HG02571 (cell line): Measurements from ENCODE around the gene LRRC8E.

ENCODE experiments used
- ATAC-seq: cut with Tn5 transposase; IDR thresholded peaks from one replicate; pipeline ENCODE4 v1.9.1; 2021; ENCODE audit warnings: mild to moderate bottlenecking, moderate library complexity; ENCODE audit not compliant: unreplicated experiment

The LRRC8E gene

DNA sequence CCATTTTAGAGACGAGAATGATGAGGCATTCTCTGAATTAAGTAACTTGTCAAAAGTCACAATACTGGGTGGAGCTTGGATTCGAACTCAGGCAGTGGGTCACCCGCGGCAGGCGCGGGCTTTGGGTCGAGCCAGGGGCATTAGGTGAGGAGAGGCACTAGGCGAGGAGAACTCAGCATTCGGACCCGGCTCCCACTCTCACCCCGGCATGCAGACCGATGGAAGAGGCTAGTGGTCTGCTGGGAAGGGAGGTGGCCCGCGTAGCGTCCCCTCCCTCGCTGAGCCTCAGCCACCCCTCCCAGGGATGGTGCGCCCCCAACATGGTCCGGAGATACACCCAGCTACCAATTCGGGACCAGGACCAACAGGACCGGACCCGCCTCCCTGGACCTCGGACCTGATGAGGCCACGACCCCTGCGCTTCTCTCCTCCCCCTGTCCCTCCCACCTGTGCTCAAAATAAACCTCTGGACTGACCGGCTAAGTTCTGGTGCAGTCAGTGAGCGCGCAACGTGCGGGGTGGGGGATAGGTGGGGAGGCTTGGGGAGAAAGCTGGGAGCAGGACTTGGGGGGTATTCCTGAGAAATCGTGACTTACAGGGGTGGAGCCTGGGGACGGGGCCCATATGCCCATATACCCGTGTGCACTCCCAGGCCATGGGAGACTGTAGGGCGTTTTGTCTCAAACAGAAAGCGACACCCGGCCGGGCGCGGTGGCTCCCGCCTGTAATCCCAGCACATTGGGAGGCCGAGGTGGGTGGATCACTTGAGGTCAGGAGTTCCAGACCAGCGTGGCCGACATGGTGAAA, 30.5 kb downstream of the LRRC8E start:
- no peak for ATAC-seq

DNA sequence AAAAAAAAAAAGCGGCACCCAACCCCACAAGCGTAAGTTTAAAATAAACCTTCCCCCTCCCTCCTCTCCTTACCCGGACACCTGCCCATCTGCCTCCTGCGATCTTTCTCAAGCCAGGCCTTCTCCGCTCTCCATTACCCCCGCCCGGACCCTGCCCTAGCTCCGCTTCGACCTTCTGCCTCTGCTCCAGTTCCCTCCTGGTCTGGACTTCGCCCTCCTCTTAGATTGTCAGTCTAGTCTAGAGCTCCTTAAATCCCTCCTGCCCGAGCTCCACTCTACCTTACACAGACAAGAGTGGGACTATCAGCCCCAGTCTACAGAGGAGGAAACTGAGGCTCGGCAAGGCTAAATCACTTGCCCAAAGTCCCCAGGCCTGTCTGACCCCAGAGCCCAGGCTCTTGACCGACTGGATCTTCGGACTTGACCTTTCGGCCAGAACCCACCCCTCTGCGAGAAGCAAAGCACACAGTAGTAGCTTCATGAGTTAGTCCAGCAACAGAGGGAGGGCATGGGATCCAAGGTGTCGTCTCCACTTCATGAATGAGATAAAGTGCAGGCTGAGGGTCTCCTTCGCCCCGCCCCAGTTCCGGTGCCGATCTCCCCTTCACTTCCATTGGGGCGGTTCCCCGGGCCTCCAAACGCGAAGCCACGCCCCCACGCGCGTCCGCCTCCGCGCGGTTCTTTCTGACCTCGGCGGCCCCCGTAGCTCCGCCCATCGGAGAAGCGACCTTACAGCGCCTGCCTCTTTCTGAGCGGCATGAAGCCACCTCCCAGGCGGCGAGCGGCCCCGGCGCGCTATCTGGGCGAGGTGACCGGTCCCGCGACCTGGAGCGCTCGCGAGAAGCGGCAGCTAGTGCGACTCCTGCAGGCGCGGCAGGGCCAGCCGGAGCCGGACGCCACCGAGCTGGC, 31.6 kb downstream of the LRRC8E start, which contains the start of gene SNAPC2:
Gene SNAPC2, plus strand, starts transcription at position 729 of the 909 bp plus-strand sequence. Its CDS starts 29 bp downstream, at position 758.
- ATAC-seq, result peak; percentile 40

DNA sequence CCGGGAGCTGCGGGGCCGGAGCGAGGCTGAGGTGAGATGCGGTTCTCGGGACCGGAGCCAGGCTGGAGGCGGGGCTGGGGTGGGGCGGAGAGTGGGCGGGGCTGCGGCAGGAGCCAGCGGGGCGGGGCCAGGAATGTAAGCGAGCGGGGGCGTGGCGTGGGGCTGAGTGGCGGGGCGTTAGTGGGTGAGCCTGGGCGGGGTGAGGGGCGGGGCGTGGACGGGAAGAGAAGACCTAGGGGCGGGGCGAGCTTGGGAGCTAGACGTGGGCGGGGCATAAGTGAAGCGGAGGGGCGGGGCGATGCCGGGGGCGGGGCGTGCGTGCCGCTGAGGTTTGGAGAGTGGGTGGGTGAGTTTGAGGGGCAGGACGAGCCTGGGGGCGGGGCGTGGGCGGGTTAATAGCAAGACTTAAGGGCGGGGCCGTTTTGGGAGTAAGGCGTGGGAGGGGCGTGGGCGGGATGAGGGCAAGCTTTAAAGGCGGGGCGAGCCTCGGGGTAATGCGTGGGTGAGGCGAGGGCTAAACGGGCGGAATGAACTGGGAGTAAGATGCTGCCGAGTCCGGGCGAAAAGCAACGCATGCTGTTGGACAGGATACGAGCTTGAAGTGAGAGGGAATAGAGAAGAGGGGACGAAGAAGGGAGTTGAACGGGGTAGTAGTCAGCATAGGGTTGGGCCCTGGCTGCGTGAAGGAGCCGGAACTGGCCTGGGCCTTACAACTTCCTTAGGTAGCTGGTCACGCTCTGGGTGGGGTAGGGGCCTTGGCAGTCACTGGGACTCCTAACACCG, 32.4 kb downstream of the LRRC8E start:
- peak; percentile 37 for ATAC-seq

DNA sequence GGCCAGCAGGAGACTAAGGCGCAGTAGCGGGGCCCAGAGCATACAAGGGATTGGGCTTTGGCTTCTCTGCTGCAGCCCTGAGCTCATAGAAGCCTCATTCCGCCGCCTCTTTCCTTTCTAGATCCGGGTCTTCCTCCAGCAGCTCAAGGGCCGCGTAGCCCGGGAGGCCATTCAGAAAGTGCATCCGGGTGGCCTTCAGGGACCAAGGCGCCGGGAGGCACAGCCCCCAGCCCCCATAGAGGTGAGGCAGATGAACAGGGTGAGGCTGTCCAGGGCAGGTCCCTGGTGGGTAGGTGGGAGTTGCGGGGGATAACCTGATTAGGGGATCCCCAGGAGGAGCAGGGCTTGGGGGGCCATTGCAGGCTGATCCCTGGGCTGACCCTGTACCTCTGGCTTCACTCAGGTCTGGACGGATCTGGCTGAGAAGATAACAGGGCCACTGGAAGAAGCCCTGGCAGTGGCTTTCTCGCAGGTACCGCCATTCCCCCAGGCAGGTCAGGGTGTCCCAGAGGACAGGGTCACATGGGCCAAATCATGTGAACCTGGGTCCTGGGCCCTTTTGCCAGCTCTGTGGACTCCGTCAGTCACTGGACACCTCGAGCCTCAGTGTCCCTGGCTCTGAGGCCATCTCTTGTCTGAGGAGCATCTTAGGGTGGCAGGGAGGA, 33.1 kb downstream of the LRRC8E start:
- no peak for ATAC-seq

DNA sequence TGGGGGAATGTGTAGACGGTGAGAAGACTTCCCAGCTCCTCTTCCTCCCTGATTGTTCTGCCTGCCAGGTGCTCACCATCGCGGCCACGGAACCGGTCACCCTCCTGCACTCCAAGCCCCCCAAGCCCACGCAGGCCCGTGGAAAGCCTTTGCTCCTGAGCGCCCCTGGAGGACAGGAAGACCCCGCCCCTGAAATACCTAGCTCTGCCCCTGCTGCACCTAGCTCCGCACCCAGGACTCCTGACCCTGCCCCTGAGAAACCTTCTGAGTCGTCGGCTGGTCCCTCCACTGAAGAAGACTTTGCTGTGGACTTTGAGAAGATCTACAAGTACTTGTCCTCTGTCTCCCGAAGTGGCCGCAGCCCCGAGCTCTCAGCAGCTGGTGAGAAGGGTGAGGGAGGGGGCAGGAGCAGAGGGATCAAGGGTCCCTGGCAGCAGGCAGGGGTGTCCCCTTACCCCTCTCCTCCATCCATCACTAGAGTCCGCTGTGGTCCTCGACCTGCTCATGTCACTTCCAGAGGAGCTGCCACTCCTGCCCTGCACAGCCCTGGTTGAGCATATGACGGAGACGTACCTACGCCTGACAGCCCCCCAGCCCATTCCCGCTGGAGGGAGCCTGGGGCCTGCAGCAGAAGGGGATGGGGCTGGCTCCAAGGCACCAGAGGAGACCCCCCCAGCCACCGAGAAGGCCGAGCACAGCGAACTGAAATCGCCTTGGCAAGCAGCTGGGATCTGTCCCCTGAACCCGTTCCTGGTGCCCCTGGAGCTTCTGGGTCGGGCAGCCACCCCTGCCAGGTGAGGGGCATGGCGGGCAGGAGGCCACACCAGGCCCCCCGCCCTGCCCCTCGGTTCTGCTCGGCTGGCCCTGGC, 33.9 kb downstream of the LRRC8E start:
- no peak for ATAC-seq

DNA sequence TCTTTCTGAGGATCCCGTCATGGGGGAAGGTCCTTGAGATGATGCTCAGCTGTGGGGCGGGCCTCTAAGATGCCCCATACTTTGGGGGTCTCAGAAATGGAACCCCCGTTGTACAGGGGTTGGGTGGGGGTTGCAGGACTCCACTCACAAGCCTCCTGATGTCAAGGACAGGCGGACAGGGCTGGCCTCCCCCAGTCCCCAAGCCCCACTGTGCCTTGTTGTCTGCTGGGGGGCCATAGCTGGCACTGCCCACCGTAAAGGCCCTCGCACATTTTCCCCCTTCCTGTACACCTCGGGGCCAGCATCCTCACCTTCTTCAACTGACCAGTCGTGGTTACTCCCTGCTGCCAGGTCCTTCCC, 34.5 kb downstream of the LRRC8E start:
- no peak for ATAC-seq

DNA sequence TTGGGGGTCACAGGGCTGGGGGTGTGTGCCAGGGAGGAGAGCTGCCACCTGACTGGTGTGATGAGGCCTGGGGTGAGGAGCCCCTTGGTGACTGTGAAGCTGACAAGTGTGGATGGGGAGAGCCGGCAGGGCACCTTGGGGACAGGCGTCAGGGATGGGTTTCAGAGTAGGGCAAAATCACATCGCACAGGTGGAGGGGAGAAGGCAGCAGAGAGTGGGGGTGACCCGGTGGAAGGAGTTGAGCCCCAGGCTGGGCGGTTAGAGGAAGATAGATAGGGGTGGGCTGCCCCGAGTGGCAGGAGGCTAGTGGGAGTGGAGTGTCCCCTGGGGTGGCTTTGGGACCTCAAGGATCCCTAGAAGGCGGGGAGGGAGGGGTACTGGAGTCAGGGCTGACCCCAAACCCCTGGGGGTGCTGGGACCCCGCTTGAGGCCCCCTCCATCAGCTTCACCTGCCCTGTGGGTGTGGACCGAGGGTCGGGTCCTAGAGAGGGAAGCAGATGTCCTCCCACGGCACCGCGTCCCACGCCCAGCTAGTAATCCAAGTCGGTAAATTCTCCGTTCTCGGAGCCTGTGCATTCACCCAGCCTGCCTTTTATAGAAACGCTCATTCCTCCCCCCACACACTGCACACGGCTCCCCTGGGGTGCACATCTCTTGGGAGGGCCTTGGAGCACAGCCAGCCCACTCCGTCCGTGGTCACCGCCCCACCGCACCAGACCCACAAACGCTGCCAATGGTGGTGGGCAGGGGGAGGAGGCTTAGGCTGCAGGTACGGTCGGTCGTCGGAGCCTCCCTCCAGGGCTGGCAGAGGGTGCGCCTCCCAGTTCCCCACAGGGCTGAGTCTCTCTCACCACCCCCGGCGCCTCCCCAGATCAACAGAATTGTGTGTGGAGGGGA, 35.2 kb downstream of the LRRC8E start:
- no peak for ATAC-seq

DNA sequence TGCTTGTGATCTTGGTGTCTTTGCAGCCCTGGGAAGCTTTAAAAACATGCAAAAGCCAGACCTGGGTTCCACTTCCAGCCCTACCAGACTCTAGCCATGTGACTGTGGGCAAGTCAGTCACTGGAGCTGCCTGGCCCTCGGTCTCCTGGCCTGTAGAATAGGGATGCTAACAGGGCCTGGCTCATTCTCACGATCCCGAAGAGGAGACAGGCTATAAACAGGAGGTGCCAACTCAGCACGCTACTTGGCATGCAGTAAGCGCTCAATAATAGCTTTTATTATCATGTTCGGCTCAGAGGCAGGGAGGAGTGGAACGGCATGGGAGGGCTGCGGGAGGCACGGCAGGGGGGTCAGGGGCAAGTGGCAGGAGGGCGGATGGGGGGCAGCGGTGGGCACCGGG, 35.9 kb downstream of the LRRC8E start:
- ATAC-seq, result no peak

DNA sequence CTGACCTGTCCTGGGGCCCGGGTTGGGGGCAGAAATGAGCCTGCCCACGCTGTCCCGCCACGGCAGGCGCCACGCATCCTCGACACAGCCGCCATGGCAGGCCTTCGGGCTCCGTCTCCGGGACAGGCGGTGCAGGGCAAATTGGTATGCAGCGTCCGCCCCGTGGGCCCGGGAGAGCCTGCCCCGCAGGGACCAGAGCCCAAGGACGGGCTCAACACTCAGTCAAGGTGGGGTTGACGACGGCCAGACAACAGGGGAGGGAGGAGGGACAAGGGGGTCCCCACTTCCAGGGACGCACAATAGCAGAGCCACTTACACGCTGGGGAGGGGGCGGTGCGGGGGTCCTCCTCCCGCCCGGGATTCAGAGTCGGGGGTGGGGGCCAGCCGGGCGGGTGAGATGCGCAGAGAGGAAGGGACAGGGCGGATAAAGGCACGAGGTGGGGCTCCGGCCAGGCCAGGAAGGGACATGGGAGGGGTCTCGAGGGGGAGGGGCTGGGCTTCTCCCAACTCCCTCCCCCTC, 36.4 kb downstream of the LRRC8E start:
- ATAC-seq, result no peak

DNA sequence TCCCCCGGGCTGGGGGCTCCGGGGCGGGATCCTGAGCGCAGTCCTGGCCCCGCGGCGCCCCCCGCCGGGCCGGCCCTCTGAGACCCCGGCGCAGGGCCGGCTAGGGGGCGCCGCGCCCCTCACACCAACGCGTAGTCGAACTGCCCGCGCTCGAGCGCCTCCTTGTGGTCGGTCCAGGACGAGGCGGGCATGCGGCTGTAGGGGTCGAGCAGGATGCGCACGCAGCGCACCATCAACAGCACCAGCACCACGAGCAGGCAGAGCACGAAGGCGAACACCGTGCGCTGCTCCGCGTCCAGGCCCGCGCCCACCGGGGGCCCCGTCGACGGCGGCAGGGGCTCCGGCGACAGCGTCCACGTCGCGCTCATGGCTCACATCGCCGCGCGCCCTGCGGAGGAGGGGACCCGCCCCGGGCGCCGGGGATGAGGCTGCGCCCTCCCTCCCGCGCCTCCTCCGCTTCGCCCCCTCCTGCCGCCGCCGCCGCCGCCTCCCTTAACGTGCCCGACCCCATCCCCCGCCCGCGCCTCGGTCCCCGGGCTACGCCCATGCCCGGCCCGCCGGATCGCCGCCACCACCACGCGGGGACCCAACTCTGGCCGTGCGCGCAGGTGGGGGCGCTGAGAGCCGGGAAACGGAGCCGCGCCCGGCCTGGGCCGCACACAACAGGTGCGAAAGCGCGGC, 37.0 kb downstream of the LRRC8E start:
- no peak for ATAC-seq

DNA sequence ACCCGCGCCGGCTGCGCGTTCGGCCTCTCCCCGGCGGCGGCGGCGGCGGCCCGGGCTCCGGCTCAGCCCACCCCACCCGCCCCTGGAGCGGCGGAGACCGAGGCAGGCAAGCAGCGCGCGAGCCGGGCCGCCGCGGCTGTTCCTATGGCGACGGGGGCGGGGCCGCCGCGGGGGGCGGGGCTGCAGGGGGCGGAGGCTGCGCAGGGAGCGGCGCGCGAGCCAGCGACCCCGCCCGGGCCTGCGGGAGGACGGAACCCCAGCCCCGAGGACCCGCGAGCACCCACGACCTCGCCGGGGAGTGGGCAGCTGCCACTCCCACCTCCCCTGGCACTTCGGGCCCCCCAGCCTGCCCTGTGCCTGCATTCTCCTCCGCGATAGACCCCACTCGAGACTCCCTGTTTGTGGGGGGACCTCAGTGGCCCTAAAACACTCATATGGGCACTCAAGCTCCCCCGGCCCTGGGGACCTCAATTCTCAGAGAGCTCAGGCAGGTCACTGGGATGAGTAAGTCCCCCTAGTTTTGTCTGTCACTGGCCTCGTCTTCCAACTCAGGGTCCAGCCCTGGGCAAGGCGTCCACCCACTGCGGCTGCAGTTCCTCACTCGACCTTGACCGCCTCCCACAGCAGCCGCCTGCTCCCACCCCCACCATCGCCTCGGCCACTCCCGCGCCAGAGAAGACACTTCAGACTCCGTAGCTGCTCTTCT, 37.9 kb downstream of the LRRC8E start, which contains the start of gene CTXN1:
Gene CTXN1, minus strand, starts transcription at position 115 of the 706 bp plus-strand sequence. CDS start 597 bp downstream, outside the sequence.
- no peak for ATAC-seq

DNA sequence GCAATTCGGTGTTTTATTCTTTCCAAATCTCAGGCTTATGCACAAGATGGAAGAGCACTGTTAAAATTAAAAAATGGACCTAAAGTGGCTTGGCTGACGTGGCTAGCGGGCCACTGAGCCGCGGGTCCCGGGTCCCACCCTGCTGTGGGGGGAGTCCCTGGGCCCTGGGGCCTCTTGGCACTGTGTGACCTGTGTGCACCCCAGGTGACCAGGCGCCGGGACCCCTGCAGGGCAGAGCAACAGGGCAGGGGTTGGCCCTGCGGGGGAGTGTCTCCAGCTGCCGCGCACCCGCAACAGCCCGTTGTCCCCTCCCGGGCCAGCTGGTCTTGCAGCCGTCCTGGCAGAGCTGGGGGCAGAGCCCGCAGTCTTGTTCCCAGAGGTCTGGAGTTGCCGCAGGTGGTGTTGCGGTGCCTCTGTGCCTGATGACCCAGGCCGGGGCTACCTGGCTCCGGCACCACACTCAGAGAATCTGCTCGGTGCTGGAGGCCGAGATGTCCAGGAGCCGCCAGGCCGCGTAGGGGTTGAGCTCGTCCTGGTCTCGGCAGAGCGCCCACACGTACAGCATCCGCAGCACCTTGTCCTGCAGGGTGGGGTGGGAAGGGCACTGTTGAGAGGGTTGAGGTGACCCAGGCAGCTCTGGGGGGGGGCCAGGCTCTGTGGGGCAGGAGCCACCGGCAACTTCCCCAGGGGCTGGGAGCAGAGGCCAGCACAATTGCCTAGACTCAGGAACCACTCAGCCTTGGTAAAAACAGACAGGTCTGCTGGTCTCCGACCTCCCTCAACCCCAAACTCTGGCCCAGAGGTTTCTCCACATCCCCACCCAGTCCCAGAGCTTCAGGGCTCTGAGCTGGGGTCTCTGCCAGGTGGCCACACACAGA, 38.7 kb downstream of the LRRC8E start:
- no peak for ATAC-seq

DNA sequence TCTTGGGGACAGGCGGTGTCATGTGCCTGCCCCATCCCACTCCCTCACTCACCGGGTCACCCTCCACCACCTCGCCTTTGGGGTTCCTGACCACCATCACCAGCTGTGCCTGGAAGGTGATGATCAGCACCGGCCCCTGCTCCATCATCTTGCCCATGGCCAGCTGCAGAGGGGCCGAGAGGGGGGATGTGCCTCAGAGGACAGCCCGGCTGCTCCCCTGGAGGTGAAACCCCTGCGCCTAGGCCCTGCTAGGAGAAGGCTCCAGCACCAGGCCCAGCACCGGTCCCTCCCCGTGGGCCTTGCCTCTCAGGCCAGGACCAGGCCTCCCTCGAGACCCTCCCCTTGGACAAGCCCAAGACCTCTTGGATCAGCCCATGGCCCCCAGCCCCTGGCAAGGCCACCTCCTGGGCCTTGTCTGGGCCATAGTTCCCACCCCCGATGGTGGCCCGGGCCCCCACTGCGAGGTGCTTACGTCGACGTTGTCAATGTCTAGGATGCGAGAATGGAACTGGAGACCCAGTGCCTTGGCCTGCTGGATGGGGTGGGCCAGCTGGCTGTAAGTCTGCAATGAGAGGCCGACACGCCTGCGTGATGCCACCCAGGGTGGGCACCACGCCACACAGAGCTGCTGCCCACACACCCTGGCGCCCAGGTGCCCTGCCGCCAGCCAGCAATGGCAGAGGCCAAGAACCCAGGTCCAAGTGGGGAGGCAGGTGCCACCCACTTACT, 39.5 kb downstream of the LRRC8E start:
- ATAC-seq, result no peak

DNA sequence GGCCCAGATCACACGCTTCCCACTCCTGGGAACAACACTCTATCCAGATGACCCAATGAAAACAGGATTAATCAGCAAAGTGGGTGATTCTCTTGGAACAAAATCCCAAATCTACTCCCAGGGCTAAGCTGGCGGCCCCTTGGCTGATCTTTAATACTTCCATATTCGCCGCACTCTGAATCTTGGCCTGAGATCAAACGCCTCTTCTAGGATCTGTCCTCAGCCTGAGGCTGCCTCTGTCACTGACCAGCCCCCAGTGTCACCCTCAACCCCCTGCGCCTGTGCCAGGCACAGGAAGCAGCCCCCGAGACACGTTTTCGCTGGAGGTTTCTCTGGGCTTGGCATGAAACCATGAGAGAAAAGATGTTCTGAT, 40.0 kb downstream of the LRRC8E start:
- ATAC-seq, result no peak
